Measurements from ENCODE around the gene NCOA7.

DNA sequence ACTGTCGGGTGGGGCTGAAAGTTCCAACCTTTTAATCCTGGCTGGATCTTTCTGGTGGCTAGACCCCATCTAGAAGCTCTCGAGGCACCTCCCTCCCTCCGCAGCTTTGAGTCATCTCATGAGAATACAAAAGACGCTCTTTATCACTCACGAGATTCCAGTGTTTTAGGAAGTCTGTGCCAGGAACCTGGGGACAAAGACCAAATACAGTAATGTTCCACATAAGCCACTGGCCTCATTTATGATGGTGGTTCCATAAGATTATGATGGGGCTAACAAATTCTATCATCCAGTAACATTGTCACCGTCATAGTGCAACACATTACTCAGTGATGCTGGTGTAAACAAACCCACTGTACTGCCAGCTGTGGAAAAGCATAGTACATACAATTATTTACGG, 48.7 kb downstream of the NCOA7 start:
- TF ChIP-seq, protein P1, sequence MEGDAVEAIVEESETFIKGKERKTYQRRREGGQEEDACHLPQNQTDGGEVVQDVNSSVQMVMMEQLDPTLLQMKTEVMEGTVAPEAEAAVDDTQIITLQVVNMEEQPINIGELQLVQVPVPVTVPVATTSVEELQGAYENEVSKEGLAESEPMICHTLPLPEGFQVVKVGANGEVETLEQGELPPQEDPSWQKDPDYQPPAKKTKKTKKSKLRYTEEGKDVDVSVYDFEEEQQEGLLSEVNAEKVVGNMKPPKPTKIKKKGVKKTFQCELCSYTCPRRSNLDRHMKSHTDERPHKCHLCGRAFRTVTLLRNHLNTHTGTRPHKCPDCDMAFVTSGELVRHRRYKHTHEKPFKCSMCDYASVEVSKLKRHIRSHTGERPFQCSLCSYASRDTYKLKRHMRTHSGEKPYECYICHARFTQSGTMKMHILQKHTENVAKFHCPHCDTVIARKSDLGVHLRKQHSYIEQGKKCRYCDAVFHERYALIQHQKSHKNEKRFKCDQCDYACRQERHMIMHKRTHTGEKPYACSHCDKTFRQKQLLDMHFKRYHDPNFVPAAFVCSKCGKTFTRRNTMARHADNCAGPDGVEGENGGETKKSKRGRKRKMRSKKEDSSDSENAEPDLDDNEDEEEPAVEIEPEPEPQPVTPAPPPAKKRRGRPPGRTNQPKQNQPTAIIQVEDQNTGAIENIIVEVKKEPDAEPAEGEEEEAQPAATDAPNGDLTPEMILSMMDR (IDR thresholded peaks at IDR 0.05): no peak
- TF ChIP-seq EZH2 (IDR thresholded peaks at IDR 0.05) (no peak), EZH2phosphoT487 (IDR thresholded peaks at IDR 0.05) (no peak)
